ENCODE results near the gene ITGB1. TPM values are rescaled to one million over a fixed set of nuclear protein-coding genes. Genes with fewer than 3 reads are reported as not detected.

The ITGB1 gene
- total and polyA plus RNA-seq, 10 of the 15 experiments (the other 5 are each of a cell fraction or from before 2014, with no cell fraction given) = 2.8 to 20.7 (median 10.4) TPM

DNA sequence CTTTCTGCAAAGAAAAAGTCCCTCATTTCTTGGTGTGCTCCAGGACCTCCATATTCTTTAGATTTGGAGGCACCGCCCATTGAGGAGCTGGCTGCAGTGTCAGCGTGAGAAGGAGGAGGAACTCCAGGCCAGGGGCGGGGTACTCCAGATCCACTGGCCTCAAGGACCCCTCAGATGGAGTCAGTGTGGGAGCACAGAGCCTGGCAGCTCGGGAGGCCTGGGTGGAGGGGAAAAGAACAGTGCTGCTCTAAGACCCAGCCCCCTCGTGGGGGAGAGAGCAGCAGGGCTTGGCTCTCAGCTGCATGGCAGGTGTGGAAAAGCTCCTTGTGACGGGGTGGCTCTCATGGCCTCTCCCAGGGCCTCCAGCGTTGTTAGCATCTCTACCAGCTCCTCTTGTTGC, 70.5 kb downstream of the ITGB1 start:
- no peaks in the 10 kb centered on the region for H3K9me3 ChIP-seq (replicated peaks; ENCODE audit: control insufficient read depth, insufficient read depth, low read length)
- ATAC-seq = no peak
- in situ Hi-C loops (cut with MboI) = no loop called here

More for the DNA sequence above, 70.5 kb downstream of the ITGB1 start:
- no peak overlapping the region for H3K27ac ChIP-seq (ENCODE audit: control insufficient read depth, insufficient read depth)
- ChIA-PET SMC1A (ENCODE audit: uncharacterized antibody, unreplicated experiment) (interaction anchor here (0.8 kb wide), 1 partner anchor 94 kb away, joined by 3 read pairs; no protein-coding TSS in a partner anchor), POLR2A (no interaction called here), CTCF (no interaction called here), RAD21 (ENCODE audit: unreplicated experiment) (no interaction called here)
- H2AFZ ChIP-seq (ENCODE audit: control insufficient read depth, low read depth, low read length) = no peak overlapping the region
- FAIRE-seq = no peak
- H3K4me3 ChIP-seq = no peak overlapping the region
- no peaks in the 10 kb centered on the region for H3K36me3 ChIP-seq (ENCODE audit: control insufficient read depth in 2 of 2, insufficient read depth in 2 of 2, low read length in 1 of 2)
- no peak overlapping the region for H3K9ac ChIP-seq (ENCODE audit: control insufficient read depth, insufficient read depth, low read length)
- BruUV-seq (replicated peaks) = no TSS peak
- 32% methylated on average over 7 of the region's 7 CpGs for WGBS (ENCODE audit: insufficient coverage, insufficient replicate concordance, low lambda C conversion rate, missing lambda C conversion rate)
- H3K27me3 ChIP-seq (replicated peaks in 1 of 2; ENCODE audit: control insufficient read depth in 2 of 2, insufficient read depth in 2 of 2, low read length in 1 of 2) = no peaks in the 10 kb centered on the region
- no peak overlapping the region for H3K4me2 ChIP-seq (ENCODE audit: control insufficient read depth, insufficient read depth)
- H4K20me1 ChIP-seq (ENCODE audit: control insufficient read depth, insufficient read depth) = no peaks in the 10 kb centered on the region
- no peaks in the 10 kb centered on the region for H3K79me2 ChIP-seq (ENCODE audit: control insufficient read depth, insufficient read depth, low read length)
- intact Hi-C loops (cut with micrococcal nuclease; ENCODE audit: unreplicated experiment) = no loop called here
- TF ChIP-seq SMC3 (IDR thresholded peaks at IDR 0.05; ENCODE audit: borderline replicate concordance, low read length) = no peak
- TF ChIP-seq STAT3 (IDR thresholded peaks at IDR 0.05; ENCODE audit: low read depth, low read length) = no peak
- no peak for TF ChIP-seq ZBTB4 (CRISPR knock-in tag; IDR thresholded peaks at IDR 0.05)
- TF ChIP-seq IKZF1 (conservative IDR thresholded peaks at IDR 0.05) = no peak
- TF ChIP-seq ZNF274 (IDR thresholded peaks at IDR 0.05; ENCODE audit: insufficient read depth, insufficient read length) = no peak
- TF ChIP-seq JUNB (IDR thresholded peaks at IDR 0.05) = no peak
- no peak for TF ChIP-seq NR2C1 (IDR thresholded peaks at IDR 0.05)
- no peak for TF ChIP-seq CHD2 (IDR thresholded peaks at IDR 0.05; ENCODE audit: borderline replicate concordance, low read depth, low read length)
- TF ChIP-seq NBN (IDR thresholded peaks at IDR 0.05) = no peak
- TF ChIP-seq ZNF217 (IDR thresholded peaks at IDR 0.05) = no peak
- TF ChIP-seq TARDBP (IDR thresholded peaks at IDR 0.05; ENCODE audit: borderline replicate concordance) = no peak
- no peaks in the 10 kb centered on the region for H3K4me1 ChIP-seq (ENCODE audit: control insufficient read depth, insufficient read depth, low read length)
- no peak for DNase-seq (ENCODE audit: low read depth, low spot score)
